HG02981 (cell line): ENCODE measurements around the gene IL4I1.

ENCODE experiments used
- ATAC-seq: cut with Tn5 transposase; IDR thresholded peaks from one replicate; pipeline ENCODE4 v1.9.1; 2021; ENCODE audit warnings: mild to moderate bottlenecking, moderate library complexity; ENCODE audit not compliant: unreplicated experiment

Gene IL4I1

DNA sequence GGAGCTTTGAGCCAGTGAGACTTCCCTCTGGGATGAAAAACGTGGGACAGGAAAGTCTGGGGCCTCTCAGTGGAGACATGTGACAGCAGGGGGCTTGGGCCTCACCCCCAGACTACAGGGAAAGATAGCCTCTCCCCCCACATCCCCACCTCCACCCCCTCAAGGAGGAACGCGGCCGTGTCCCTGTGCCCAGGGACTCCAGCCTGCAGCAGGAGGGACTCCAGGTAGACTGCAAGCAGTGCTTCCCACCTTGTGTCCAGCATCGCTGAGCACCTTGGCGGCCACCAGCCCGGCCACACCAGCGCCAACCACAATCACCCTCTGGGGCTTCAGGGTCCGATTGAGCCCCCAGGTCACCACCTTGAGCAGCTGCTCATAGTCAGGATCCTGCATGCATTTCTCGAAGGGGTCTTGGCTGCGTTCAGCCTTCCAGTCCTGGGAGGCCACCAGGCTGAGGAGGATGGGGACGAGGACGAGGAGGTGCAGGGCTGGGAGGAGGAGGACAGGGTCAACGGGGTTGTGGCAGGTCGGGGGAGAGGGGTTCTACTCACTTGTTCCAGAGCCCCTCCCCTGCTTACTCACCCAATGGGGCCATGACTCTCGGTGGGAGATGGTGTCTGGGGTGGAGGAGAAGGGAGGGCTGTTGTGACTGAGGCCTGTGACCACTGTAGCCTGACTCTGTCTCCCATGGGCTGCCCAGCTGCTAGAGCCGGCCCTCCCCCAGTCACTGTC is 955 bp downstream of the IL4I1 start:
- ATAC-seq, result no peak

DNA sequence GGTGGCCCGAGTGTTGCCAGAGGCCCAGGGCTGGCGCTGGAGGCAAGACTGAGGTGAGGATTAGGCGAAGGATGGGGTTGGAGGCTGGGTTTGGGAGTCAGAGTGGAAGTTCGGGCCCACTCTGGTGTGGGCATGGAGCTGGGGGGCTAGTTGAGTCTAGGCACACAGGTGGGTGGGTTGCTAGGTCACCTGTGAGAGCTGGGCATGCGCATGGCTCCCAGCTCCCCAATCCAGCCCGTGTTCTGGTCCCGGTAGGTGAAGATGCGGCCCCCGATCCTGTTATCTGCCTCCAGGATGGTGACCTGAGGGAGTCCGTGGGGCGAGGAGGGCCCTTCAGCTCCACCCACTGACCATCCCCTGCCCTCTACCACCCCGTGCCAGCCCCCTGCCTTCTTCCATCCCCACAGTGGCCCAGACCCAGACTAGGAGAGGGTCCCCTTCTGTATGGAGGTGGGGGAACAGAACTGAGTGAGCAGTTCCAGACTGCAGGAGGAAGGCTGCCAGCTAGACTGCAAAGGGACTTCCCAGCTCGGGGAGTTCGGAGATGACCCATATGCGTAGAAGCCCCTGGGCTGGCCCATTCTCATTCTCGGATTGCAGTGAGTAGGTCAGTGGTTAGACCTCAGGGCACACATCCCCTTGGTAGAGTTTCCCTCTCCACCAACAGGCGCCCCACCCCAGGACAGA is 1.7 kb downstream of the IL4I1 start:
- ATAC-seq, result no peak

DNA sequence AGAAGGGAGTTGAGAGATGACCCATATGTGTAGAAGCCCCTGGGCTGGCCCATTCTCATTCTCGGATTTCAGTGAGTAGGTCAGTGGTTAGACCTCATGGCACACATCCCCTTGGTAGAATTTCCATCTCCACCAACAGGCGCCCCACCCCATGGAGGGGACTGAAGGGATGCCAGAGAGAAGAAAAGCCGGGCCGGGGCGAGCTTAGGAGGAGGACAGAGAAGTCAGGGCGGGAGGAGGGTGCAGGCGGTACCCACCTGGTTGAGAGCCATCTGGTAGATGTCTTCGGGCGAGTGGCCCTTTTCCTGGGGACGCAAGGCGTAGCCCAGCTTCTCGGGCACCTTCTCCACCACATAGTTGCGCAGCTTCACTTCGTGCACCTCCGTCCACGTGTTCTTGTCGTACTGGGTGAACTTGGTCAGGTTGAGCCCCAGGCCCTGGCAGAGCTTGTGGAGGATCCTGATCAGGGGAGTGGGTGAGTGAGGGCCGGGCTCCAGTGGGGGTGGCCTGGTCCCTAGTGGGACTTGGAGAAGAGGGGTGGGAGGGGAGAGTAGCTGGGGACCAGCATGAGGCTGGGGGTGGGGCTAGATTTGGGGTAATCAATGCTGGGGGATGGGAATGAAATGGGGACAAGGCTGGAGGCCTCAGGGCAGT is 2.5 kb downstream of the IL4I1 start:
- no peak for ATAC-seq

DNA sequence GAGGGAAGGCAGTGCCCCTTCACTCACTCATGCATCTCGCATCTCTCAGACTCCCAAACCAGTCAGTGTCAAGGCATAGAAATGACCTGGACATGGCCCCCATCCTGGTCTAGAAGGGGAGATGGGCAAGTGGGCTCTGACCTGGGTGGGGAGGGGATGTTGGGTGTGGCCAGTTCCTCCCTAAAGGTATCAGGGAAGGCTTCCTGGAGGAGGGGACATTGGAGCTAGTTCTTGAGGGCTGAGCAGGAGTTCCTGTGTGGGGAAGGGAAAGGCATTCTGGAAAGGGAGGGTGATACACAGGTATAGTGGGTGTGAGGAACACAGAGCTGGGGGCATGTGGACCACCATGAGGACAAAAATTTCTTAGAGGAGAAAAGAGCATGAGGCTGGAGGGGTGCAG is 4.0 kb downstream of the IL4I1 start:
- ATAC-seq, result no peak

DNA sequence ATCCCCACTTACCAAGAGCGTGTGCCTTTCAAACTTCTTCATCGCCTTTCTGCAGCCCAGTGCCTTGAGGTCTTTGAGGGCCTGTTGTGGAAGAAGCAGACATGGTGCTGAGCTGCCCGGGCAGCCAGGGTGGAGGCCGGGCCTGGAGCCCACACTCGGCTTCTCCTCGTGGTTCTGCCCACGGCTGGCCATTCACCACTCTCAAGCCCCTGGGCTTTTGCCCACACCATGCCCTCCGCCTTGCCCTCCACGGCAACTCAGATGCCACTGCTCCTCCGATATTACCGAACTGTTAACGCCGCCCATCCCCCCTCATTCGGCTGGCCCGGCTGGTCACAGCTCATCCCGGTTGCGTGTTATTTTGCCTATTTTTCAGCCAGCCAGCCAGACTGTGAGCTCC is 5.3 kb downstream of the IL4I1 start:
- no peak for ATAC-seq

DNA sequence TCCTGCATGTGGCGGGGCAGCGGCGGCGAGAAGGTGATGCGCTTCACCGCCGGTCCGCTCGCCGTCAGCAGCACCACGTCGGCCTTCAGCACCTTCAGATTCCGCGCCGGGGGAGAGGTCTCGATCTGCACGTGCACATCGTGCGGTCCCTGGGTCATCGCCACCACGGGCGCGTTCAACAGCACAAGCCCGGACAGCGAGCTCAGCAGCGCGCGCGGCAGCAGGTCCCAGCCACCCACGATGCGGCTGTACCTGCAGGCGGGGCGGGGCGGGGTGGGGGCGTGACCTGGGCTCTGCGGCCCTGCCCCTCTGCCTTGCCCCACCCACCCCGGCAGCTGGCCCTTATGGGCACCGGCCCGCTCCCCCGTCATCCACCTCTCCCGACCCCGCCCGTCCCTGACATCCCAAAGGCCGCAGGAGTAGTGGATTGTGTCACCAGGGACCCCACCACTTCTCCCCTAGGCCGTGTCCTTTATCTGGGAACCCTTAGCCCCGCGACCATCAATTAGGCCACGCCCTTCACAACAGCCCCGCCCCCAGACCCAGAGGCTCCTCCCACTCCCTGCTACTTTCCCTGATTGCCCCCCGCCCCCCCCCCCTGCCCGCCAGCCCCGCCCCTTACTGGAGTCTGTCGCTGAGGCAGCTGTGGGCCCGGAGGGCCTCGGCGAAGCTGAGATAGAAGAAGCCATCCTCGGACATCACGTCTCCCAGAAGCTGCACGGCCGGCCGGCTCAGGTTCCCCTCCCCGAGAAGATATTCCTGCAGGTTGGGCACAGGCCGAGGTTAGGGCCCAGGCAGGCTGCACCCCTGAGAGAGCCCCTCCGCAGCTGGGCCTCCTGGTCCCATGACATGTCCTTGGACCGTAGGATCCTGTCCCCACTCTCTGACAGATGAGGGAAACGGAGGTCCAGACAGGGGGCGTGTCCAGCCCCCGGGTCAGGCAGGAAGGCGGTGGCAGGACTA is 6.1 kb downstream of the IL4I1 start:
- ATAC-seq, result no peak

DNA sequence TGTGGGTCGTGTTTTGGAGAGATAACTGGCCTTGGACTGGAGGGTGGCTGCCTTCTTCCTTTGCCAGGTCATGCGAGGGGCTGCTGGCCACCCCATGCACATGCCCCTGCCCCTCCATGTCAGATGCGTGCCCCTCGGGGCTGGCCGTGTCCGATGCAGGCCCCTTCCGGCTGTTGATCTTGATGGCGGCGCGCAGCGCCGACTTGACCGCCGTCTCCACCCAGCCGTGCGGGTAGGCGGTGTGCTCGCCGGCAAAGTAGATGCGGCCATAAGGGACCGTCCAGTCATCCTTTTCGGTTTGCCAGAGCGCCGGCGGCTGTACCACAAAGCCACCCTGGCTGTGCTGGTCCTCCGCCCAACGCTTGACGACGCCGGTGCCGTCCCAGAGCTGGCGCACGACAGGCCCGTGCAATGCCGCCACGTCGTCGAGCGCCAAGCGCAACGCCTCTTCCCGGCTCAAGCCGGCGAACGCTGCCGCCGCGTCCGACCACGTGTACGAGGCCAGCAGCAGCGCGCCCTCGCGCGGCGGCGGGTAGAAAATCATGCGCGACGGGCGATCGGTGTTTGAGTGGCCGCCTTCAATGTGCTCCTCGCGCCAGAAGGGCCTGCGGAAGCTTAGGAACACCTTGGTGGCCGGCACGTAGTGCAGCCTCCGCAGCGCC is 6.9 kb downstream of the IL4I1 start:
- ATAC-seq, result no peak

DNA sequence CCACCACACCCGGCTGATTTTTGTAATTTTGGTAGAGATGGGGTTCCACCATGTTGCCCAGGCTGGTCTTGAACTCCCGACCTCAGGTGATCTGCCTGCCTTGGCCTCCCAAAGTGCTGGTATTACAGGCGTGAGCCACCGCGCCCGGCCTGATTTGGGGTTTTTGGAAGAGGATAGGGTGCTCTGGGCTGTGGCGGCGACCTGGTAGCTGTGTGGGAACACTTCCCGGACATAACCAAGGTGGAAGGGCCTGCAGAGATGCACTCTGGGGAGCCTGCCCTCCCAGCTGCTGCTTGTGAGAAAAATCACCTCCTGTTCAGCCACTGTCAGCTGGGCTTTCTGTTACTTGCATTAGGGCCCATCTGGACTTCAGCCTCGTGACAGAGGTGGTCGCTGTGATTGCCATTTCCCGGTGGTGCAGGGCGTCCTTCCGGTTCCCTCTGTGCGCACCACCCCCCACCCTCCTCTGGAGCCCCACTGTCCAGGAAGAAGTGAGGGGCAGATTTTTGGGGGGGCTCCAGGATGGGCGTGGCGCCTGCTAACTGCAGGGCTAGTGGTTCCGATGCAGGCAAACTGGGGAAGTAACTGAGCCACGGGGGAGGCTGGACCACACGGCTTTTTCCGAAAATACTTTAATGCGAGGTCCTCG is 7.5 kb downstream of the IL4I1 start:
- ATAC-seq, result no peak

DNA sequence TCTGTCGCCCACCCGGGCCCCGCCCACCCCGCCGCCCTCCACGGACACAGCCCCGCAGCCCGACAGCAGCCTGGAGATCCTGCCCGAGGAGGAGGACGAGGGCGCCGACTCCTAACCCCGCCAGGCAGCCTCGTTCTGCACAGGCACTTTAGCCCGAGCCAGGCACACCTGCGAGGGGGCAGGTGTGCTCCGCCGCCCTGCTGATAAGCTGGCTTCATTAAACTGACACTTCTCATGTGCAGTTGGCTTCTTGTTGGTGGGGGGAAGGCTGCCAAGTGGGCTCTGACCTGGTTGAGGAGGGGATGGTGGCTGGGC is 8.2 kb downstream of the IL4I1 start:
- no peak for ATAC-seq

DNA sequence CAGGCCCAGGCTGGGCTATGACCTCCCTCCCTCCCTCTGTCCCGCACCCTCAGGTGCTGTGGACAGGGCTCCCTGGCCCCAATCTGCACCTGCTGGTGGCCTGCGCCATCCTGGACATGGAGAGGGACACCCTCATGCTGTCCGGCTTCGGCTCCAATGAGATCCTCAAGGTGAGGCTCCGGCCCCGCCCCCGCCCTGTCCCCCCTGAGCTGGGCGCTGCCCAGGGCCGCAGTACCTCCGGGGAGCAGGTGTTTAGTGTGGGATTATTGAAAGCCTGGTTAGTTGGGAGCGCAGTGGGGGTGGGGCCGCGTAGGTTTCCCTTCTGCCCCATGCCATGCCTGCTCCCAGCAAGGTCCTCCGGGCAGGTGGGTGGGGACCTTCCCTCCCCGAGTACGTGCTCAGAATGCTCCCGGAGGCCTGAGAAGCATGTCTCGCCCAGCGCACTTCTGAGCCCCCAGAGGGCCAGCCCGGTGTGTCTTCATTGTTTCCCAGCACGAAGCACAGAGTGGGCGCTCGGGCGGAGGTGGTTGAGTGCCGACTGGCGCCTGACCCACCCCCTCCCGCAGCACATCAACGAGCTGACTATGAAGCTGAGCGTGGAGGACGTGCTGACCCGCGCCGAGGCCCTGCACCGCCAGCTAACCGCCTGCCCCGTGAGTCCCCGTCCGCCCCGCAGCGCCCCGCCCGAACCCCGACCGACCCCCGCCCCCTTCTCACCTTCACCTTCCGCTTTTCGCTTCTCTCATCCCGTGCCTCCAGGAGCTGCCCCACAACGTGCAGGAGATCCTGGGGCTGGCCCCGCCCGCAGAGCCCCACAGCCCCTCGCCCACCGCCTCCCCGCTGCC is 8.8 kb downstream of the IL4I1 start:
- ATAC-seq, result no peak

DNA sequence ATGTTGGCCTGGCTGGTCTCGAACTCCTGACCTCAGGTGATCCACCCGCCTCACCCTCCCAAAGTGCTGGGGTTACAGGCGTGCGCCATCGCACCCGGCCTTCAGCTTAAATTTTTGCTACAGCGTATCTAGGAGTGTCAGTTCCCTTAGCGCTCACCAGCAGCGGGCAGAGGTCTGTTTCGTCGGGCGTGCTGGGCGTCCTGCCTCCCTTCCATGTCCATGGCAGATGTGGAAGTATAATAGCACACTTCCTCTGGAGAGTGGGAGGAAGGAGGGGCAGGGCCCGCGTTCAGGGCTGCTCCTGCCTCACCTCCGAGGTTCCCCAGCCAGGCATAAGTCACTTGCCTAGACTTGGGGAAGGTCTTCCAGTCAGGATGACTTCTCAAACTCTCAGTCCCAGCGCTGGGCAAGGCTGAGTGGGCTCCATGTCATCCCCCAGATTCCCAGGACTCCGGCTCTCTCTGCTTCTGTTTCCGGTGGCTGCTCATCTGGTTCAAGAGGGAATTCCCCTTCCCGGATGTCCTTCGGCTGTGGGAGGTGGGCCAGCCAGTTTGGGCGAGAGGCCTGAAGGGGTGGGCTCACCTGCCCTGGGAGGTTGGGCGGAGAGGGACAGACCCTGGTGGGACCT is 9.5 kb downstream of the IL4I1 start:
- no peak for ATAC-seq

DNA sequence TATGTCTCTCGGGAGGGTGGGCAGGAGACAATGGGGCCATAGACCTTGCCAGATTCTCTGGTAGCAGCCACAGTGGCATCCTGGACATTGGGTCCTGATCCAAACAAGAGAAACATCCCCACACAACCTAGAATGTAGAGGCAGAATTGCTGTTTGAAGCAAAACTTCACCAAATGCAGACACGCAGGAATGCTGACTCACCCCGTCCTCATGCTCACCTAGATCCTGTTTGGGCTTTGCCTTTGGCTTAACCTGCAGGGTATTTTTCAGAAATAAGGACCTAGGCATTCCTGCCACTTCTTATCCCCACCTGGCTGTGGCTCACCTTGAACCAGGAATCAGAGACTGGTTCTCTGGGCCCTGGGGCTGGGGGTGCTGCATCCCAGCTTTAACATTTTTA is 11.9 kb downstream of the IL4I1 start:
- no peak for ATAC-seq

DNA sequence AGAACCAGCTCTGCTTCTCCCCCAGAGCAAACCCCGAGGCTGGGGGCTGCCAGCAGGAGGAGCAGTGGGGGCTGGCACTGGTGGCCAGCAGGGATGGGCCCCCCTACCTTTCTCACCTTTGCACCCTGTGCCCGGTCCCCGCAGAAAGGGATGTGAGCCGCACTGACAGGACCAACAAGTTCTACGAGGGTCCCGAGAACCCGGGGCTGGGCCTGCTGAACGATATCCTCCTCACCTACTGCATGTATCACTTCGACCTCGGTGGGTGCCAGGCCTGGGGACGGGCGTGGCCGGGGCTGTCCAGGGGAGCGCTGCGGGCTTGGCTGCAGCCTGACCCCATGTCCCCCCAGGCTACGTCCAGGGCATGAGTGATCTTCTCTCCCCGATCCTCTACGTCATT is 12.6 kb downstream of the IL4I1 start:
- no peak for ATAC-seq

DNA sequence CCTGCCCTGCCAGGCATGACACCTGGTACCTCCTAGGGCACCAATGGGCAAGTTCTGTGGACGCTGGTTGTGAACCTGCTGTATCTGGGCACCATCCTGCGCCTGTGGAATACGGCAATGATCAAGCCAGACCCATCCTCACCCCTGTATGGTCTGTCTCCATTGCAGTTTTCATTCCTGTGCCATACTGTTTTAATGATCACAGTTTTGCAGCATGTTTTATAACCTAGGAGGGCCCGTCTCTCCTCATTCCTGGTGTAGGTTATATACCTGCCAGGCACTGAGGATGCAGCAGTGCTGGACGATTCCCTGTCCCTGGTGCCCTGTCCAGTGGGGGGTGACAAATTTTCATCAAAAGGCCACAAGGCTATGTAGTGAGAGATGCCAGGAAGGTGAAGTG is 13.6 kb downstream of the IL4I1 start:
- ATAC-seq, result no peak

DNA sequence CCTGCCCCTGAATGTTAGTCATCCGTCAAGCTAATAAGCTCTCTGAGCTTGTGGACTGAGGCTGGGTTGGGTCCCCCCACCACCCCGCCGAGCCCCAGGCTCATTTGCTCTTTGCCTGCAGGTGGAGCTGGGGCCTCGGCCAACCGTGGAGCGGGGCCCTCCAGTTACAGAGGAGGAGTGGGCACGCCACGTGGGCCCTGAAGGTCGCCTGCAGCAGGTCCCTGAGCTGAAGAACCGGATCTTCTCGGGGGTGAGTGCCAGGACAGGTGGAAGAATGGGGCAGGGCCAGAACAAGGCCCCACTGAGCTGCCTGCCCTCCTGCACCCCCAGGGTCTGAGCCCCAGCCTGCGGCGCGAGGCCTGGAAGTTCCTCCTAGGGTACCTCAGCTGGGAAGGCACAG is 14.0 kb downstream of the IL4I1 start:
- no peak for ATAC-seq

DNA sequence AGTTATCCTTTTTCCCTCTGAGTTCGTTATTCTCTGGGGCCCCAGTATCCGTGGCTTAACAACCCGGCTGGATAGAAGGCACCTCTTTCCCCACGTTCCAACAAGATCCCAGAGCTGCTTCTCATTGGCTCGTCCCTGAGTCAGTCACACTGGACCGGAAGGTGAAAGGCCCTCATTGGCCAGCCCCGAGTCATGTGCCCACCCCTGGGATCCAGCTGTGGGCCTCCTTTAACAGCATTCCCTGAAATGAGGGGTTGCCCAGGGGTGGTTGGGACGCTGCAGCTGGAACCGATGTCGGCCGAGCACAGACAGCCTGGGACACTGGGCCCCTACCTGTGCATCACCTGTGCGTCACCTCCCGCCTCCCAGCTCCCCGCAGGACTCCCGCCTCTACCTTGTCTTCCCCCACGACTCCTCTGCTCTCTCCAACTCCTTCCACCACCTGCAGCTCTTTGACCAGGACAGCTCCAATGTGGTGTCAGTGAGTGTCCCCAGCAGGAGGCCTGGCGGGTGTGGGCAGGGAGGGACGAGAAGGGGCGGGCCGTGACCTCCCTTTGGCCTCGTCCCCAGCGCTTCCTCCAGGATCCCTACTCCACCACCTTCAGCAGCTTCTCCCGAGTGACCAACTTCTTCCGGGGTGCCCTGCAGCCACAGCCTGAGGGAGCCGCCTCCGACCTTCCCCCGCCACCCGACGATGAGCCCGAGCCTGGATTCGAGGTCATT is 14.9 kb downstream of the IL4I1 start:
- ATAC-seq, result no peak

DNA sequence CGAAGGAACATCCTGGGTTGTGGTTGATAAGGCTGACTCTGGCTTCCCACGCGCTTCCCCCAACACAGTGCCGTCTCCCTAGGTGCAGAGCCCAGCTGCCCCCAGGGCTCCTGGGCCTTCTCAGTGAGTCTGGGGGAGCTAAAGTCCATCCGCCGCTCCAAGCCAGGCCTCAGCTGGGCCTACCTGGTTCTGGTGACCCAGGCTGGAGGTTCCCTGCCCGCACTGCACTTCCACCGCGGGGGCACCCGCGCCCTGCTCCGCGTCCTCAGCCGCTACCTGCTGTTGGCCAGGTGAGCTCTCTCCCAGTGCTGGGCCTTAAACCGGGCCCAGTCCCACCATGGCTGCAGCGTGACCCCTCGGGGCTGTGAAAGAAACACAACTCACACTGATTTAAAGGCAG is 15.5 kb downstream of the IL4I1 start:
- ATAC-seq, result no peak

DNA sequence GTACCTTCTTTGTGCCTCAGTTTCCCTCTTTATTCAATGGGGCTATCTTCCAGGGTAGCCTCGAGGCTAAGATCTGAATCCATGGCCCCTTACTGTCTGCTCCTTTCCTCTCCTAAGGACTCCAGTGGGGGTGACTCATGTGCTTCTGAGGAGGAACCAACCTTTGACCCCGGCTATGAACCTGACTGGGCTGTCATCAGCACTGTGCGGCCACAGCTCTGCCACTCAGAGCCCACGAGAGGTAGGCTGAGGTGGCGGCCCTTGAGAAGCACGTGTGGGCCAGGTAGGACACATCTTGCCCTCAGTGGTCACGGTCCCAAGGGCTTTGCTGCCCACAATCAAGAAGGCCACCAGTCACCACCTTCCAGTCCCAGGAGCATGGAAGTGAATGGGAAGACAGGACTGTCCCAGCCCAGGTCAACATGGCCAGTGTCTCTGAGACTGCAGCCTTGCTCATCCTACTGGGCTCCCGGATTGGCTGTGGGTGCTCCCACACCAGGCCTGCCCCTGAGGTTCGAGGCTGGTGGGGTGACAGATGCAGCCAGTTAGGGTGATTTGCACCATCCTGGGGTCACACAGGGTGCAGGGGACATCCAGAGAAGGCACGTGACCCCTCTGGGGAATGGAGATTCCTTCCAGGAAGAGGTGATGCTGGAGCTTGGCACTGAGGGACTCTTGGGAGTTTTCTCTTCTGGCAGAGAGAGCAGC is 16.4 kb downstream of the IL4I1 start:
- no peak for ATAC-seq
